A673 (cell line): ENCODE data around the gene ANKZF1.

ENCODE experiments used
- CTCF ChIP-seq: fragments of 300-800, 200-600 bp; sonication (generic); conservative IDR thresholded peaks from 2 replicates; pipeline ENCODE4 v1.5.1; 2017; ENCODE audit warnings: low read depth, mild to moderate bottlenecking, antibody characterized with exemption, low read length, moderate library complexity, mixed read lengths
- EZH2 ChIP-seq: fragments of 200-600 bp; sonication (generic); IDR thresholded peaks from 2 replicates; pipeline ENCODE4 v1.6.1; 2017; ENCODE audit warnings: borderline replicate concordance, low read depth, mild to moderate bottlenecking, mixed read lengths, antibody characterized with exemption, low read length; ENCODE audit not compliant: poor library complexity, severe bottlenecking

DNA sequence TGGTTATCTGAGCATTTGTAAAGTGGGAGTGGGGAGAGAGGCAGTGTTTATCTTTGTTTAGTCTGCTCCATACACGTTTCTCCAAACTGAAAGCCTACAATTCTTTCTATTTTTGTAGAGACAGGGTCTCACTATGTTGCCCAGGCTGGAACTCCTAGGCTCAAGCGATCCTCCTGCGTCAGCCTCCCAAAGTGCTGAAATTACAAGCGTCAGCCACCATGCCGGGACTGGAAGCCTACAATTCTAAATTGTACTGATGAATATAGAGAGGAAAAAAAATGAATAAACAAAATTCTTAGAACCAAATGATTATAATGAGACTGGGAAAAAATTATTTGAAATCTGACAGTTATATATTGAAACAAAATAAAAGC lies 24.5 kb upstream of the ANKZF1 start:
- no peak for TF ChIP-seq CTCF
- no peak for TF ChIP-seq EZH2
